Gastrocnemius medialis (tissue), 4 donors: ENCODE measurements around the gene CPA5. TPM values are rescaled to one million over a fixed set of nuclear protein-coding genes. Genes with fewer than 3 reads are reported as not detected.

ENCODE experiments used
- ATAC-seq, 2 donors: fragments of 150-250 bp; one replicate each; pipeline ENCODE4 v1.9.1; 2016
- DNase-seq, 2 donors: peaks; one replicate each; pipeline ENCODE4 v3.0.0-alpha.2; 2019
- H3K27ac ChIP-seq, 4 donors: fragments of 200-600 bp; sonication (generic); 1 replicate in 1 of 4; 2 replicates in 3 of 4; pipeline ENCODE4 v1.5.1; 2016 to 2018; ENCODE audit warnings: mild to moderate bottlenecking in 2 of 4, moderate library complexity in 1 of 4
- H3K27me3 ChIP-seq, 3 donors: fragments of 200-600 bp; sonication (generic) in 2 of 3; 1 replicate in 1 of 3; 2 replicates in 2 of 3; pipeline versions ENCODE4 v1.5.1 to v1.6.0; 2016 to 2019; ENCODE audit warnings: mild to moderate bottlenecking in 1 of 3, moderate library complexity in 1 of 3
- H3K36me3 ChIP-seq, 2 donors: fragments of 200-600 bp; sonication (generic) in 1 of 2; one replicate each; pipeline ENCODE4 v1.5.1; 2017 to 2018
- H3K4me1 ChIP-seq, 2 donors: fragments of 200-600 bp; sonication (generic) in 1 of 2; one replicate each; pipeline ENCODE4 v1.5.1; 2016 to 2017; ENCODE audit warnings: mild to moderate bottlenecking in 2 of 2
- H3K4me3 ChIP-seq, 4 donors: fragments of 200-600 bp; sonication (generic) in 3 of 4; 1 replicate in 1 of 4; 2 replicates in 3 of 4; pipeline ENCODE4 v1.5.1; 2016 to 2019; ENCODE audit warnings: mild to moderate bottlenecking in 2 of 4
- H3K9me3 ChIP-seq, 3 donors: fragments of 200-600 bp; sonication (generic) in 2 of 3; 1 replicate in 1 of 3; 2 replicates in 2 of 3; pipeline ENCODE4 v1.5.1; 2016 to 2019
- POLR2A ChIP-seq, 2 donors: fragments of 450-650 bp; IDR thresholded peaks; one replicate each; pipeline ENCODE4 v1.6.1; 2017; ENCODE audit warnings: antibody characterized with exemption in 2 of 2, mild to moderate bottlenecking in 2 of 2, moderate library complexity in 2 of 2
- in situ Hi-C, 4 donors: fragments of 200-750 bp; cut with MboI; loops; one replicate each; pipeline versions ENCODE4 v1.15.0 to v1.8.0; 2017; ENCODE audit warnings: low sequenced_read_pairs in 4 of 4
- intact Hi-C: fragments of 100-400 bp; cut with DNase I; formaldehyde crosslinking; loops from one replicate; pipeline ENCODE4 v1.15.1; 2023; ENCODE audit warnings: low total_unique reads
- total RNA-seq, 4 donors: library from RNA; depleted of rRNA; stranded (reverse); fragments of >200 nt; gene quantifications; one replicate each; pipeline versions ENCODE4 v1.1.0 to v1.2.3, GENCODE V29; 2016
- TF ChIP-seq, protein P1 (sequence below), 5 experiments: fragments of 450-650 bp in 3 of 5; fragments of 200-600 bp in 2 of 5; sonication (generic) in 2 of 5; IDR thresholded peaks in 4 of 5; conservative IDR thresholded peaks in 1 of 5; 1 replicate in 4 of 5; 2 replicates in 1 of 5; pipeline ENCODE4 v1.5.1; 2016 to 2019; ENCODE audit warnings: antibody characterized with exemption in 5 of 5, mild to moderate bottlenecking in 3 of 5, moderate library complexity in 3 of 5

The CPA5 gene
- total RNA-seq, 4 donors from 2014 or later = not detected

DNA sequence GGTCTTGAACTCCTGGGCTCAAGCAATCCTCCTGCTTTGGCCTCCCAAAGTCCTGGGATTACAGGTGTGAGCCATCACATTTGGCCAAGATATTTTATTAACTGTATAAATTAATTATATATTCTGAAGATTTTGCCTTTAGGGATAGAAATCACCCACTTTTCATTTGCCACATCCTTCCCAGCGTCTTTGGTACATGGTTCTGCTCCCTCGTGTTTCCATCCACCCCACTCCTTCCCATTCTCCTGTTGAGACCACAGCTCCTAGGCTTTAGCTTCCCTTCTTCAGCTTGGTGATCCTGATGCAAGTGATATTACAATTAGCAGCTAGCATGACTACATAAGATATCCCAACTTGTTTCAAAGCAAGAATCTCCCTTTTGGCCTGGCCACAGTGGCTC is 44.1 kb downstream of the CPA5 start:
- TF ChIP-seq, protein P1, sequence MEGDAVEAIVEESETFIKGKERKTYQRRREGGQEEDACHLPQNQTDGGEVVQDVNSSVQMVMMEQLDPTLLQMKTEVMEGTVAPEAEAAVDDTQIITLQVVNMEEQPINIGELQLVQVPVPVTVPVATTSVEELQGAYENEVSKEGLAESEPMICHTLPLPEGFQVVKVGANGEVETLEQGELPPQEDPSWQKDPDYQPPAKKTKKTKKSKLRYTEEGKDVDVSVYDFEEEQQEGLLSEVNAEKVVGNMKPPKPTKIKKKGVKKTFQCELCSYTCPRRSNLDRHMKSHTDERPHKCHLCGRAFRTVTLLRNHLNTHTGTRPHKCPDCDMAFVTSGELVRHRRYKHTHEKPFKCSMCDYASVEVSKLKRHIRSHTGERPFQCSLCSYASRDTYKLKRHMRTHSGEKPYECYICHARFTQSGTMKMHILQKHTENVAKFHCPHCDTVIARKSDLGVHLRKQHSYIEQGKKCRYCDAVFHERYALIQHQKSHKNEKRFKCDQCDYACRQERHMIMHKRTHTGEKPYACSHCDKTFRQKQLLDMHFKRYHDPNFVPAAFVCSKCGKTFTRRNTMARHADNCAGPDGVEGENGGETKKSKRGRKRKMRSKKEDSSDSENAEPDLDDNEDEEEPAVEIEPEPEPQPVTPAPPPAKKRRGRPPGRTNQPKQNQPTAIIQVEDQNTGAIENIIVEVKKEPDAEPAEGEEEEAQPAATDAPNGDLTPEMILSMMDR (IDR thresholded peaks at IDR 0.05 in 4 of 5, conservative IDR thresholded peaks at IDR 0.05 in 1 of 5) = no peak
- no peak for TF ChIP-seq POLR2A (IDR thresholded peaks at IDR 0.05)
- Histone ChIP-seq H3K4me1 (peaks cover 9 to 10% of the 10 kb centered on the region in 2 donors), H3K27ac (no peak overlapping the region), H3K27me3 (no peaks in the 10 kb centered on the region), H3K9me3 (no peaks in the 10 kb centered on the region), H3K36me3 (no peaks in the 10 kb centered on the region), H3K4me3 (no peak overlapping the region)
- in situ Hi-C loops = no loop called here
- DNase-seq (no peak), ATAC-seq (no peak)
- intact Hi-C loops = no loop called here

DNA sequence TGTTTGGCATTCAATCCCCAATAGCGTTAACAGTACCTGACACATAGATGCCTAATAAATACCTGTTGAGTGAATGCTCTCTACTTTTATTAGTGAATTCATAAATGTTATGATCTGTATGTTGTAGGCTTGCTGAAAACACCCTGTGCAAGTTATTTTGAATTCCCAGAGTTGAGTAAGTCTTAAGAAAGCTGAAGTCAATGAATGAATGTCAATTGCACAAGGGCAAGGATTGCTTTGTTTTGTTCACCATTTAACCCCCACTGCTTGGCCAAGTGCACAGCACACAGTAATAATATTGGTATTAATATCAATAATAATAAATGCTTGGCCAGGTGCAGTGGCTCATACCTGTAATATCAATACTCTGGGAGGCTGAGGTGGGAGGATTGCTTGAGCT is 45.9 kb downstream of the CPA5 start:
- no peak for ATAC-seq
- in situ Hi-C loops (no loop called here), intact Hi-C loops (no loop called here)

DNA sequence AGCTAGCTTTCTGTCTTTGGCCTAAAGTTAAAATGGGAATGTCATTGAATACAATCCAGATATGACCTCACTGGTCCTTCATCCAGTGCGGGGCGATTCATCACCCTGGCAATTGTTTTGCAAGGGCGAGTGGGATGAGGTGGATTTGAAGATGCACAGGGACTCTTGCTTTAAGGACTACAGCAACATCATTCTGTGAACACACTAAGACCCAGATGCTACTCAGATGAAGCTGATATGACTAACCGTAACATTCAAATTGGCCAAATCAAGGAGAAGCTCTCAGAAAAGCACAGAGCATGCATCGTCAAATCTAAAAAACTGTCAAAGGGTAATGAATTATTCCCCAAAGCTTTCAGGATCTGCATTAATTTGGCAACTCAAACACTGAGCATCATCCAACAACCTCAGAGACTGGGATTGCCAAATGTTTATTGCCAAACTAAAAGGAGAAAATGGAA is 48.5 kb downstream of the CPA5 start:
- in situ Hi-C loops = no loop called here
- no peaks in the 10 kb centered on the region for H3K27me3 ChIP-seq
- ATAC-seq (no peak), DNase-seq (no peak)
- H3K27ac ChIP-seq = no peak overlapping the region
- no peaks in the 10 kb centered on the region for H3K9me3 ChIP-seq
- H3K36me3 ChIP-seq = no peaks in the 10 kb centered on the region
- intact Hi-C loops = no loop called here
- no peak overlapping the region for H3K4me3 ChIP-seq
- TF ChIP-seq, protein P1 (IDR thresholded peaks at IDR 0.05 in 4 of 5, conservative IDR thresholded peaks at IDR 0.05 in 1 of 5) = no peak
- no peak for TF ChIP-seq POLR2A (IDR thresholded peaks at IDR 0.05)
- no peaks in the 10 kb centered on the region for H3K4me1 ChIP-seq

More for the DNA sequence above, 45.9 kb downstream of the CPA5 start:
- Histone ChIP-seq H3K4me3 (no peak overlapping the region), H3K9me3 (no peaks in the 10 kb centered on the region), H3K27me3 (no peaks in the 10 kb centered on the region), H3K4me1 (peaks cover 5 to 6% of the 10 kb centered on the region in 2 donors), H3K36me3 (no peaks in the 10 kb centered on the region), H3K27ac (no peak overlapping the region)
- no peak for DNase-seq
- TF ChIP-seq POLR2A (IDR thresholded peaks at IDR 0.05) = no peak
- TF ChIP-seq, protein P1 (IDR thresholded peaks at IDR 0.05 in 4 of 5, conservative IDR thresholded peaks at IDR 0.05 in 1 of 5) = no peak

DNA sequence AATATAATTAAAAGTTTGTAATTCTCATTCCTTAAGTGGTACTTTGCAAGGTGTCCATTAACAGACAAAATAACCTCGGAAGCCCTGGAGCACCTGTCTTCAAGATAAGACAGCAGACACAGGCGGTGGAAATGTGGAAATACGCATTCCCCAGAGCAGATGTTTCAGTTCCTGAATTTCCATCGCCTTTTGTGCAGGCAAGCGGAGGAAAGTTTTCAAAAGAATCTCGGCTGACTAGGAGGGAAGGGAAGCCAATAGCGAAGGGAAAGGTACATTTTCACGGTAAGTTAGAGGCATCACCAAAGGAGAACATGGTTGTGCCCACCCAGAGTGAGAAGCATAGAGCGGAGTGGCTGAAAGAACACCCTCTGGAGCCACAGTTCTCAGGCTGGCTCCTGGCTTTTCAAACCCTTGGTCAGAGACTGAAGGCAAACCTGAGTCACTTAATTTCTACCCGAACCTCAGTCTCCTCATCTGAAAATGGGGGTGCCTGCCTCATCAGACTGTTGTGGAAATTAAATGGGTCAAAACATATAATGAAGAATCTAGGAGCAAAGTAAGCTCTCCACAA is 49.3 kb downstream of the CPA5 start:
- intact Hi-C loops = no loop called here
- DNase-seq (no peak), ATAC-seq (no peak)
- H3K4me3 ChIP-seq = no peak overlapping the region
- no peaks in the 10 kb centered on the region for H3K9me3 ChIP-seq
- no peaks in the 10 kb centered on the region for H3K27me3 ChIP-seq
- in situ Hi-C loops = no loop called here
- H3K4me1 ChIP-seq = no peaks in the 10 kb centered on the region
- no peaks in the 10 kb centered on the region for H3K36me3 ChIP-seq
- TF ChIP-seq, protein P1 (IDR thresholded peaks at IDR 0.05 in 4 of 5, conservative IDR thresholded peaks at IDR 0.05 in 1 of 5) = no peak
- TF ChIP-seq POLR2A (IDR thresholded peaks at IDR 0.05) = no peak
- H3K27ac ChIP-seq = no peak overlapping the region
